HG02870 (cell line): Measurements from ENCODE around the gene GRB2.
"Not testable (repeated sequence)": the region's sequence is repeated elsewhere in the genome, so short reads cannot be mapped to it uniquely, and the experiment has no call there.

Source experiments
- ATAC-seq: cut with Tn5 transposase; IDR thresholded peaks from one replicate; pipeline ENCODE4 v1.9.1; 2021; ENCODE audit warnings: mild to moderate bottlenecking, moderate library complexity; ENCODE audit not compliant: unreplicated experiment

Gene GRB2

DNA sequence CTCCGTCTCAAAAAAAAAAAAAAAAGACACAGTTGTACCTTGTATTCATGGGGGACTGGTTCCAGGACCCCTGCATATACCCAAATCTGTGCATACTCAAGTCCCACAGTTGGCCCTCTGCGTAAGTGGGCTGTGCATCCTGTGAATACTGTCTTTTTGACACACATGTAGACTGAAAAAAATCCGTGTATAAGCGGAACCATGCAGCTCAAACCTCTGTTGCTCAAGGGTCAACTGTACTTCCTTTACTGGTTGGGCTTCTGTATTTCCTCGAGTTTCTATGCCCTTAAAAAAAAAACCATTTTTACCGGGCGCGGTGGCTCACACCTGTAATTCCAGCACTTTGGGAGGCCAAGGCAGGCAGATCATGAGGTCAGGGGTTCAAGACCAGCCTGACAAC is 52.3 kb downstream of the GRB2 start:
- no peak for ATAC-seq

DNA sequence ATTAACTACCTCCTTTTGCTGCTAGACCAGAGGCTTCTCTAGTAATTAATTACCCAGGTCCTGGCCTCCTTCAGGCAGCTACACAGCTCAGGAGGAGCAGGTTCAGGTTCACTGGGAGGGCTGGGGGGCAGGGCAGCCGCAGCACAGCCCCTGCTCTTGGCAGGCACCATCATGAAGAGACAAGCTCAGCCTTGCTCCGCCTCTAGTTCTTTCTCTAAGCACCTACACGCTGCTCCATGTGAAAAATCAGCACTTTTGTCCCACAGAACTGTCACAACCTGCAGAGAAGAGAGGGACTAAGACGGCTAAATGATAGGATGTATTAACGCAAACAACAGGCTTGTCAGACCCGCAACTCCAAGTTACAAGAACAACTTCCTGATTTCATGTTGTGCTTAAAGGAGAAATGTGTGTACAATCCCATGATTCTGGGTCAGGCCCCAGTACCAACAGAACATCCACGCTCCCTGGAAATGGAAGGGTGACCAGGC is 53.4 kb downstream of the GRB2 start:
- ATAC-seq: no peak

DNA sequence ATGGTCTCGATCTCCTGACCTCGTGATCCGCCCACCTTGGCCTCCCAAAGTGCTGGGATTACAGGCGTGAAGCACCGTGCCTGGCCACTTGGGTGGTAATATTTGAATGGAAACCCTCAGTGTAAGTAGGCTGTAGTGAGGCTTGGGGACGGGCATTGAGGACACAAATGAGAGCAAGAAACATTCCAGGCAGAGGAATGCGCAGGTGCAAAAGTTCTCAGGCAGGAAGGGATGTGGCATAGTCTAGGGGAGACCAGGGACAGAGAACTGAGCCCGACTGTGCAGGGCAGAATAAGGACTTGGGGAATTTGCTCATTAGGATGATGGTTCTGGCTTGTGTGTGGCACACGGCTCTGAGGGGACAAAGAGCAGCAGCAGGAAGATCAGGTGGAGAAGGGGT is 54.8 kb downstream of the GRB2 start:
- no peak for ATAC-seq

DNA sequence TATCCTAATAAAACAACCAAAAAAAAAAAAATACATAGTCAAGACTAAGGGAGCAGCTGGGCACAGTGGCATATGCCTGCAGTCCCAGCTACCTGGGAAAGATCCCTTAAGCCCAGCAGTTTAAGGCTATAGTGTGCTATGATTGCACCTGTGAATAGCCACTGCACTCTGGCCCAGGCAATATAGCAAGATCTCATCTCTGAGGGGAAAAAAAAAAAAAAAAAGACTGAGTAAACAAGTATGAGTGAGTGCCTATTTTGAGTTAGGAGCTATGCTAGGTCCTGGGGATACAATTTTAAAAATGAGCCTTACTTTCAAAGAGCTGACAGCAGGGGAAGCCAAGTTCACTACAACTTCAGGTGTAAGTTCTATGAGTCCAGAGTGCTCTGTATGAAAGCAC is 55.4 kb downstream of the GRB2 start:
- no peak for ATAC-seq

DNA sequence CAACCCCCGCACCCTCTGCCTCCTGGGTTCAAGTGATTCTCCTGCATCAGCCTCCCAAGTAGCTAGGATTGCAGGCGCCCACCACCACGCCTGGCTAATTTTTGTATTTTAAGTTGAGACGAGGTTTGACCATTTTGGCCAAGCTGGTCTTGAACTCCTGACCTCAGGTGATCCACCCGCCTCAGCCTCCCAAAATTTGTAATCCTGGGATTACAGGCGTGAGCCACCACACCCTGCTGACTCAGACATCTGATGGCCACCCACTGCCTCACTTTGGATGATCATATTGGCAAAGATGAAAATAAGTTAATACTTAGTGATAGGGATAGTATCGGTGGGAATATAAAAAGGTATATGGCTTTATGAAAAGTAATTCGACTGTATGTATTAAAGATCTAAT is 55.9 kb downstream of the GRB2 start:
- ATAC-seq: no peak

DNA sequence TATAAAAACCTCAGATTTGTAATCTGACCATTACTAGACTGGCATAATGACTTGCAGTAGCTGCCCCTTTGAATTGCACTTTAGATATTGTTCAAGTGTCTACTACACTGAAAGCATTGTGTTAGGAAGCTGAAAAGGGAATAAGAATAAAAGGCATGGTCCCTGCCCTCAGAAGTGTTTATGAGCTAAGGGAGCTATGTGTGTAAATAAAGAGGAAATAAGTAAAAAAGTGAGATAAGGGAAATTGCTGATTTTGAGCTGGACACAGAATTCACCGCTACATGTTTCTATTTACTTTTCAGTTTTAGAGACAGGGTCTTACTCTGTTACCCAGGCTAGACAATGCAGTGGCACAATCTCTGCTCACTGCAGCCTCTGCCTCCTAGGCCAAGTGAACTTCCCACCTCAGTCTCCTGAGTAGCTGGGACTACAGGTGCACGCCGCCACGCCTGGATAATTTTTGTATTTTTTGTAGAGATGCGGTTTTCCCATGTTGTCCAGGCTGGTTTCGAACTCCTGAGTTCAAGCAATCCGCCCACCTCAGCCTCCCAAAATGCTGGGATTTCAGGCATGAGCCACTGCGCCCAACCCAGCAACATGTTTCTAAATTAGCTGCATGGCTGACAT is 57.0 kb downstream of the GRB2 start:
- ATAC-seq: no peak

DNA sequence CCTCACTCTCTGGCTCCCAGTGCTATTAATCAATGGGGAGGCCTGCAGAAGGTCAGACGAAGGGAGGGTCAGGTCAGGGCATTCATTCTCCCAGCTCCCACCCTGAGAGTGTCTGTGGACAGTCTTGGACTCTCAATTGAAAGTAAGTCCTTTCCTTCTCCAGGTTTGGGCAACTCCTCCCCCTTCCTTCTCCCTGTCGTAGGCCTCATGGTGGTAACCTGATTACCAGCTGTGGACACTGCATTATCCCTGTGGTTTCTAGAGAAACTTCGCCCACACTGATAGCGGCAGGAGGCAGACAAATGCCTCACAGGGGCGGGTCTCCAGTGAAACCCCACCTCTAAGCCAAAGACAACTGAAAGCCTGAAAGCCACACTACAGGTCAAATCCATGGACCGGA is 58.6 kb downstream of the GRB2 start:
- no peak for ATAC-seq

DNA sequence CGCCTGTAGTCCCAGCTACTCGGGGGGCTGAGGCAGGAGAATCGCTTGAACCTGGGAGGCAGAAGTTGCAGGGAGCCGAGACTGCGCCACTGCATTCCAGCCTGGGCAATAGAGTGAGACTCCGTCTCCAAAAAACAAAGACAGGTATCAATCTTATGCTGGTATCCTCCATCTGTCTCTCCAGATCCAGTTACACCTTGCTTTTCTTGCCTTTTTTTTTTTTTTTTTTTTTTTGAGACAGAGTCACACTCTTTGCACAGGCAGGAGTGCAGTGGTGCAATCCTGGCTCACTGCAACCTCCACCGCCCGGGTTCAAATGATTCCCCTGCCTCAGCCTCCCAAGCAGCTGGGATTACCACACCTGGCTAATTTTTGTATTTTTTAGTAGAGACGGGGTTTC is 59.1 kb downstream of the GRB2 start:
- ATAC-seq: not testable (repeated sequence)

DNA sequence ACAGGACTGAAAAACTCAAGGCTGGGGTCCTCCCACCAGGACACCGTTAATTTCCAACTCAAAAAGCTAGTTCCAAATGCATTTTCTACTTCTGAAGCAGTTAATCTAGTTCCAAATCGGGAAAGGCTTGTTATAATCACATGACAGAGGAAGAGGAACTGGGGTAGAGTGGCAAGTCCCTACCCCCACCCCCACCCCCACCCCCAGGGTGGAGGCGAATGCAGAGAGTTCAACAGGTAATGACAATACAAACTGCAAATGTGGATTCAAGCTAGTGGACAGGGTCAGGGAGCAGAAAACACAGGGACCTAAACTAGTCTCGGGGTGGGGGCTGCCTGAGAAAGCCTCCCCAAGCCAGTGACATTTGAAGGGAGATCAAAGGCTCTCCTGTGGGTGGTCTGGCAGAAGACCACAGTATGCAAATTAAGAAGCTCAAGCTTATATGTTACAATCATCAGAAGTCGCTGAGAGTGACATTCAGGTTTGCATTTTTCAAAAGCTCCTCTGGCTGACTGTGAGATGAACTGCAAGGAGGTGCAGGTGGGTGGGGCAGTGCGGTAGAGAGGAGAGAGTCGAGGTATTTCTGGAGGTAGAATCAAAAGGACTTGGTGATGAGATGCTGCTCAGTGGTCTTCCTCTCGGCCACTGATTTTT is 59.8 kb downstream of the GRB2 start:
- peak; percentile 57 for ATAC-seq

DNA sequence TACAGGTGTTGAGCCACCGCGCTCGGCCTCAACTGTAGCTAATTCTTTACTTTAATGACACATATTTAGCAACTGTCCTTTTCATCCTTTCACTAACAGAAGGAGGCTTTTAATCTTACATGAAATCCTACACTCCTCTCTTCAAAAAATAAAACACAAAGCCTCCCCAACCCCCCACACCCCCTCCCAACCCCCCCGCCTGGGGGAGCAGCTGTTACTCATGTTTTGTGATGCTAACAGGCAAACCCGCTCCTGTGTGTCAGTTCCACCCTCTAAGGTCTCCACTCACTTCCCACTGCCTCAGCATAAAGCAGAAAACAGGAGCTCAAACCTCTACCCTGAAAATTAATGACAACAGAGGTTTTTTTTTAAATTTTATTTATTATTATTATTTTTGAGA is 60.8 kb downstream of the GRB2 start:
- ATAC-seq: no peak

DNA sequence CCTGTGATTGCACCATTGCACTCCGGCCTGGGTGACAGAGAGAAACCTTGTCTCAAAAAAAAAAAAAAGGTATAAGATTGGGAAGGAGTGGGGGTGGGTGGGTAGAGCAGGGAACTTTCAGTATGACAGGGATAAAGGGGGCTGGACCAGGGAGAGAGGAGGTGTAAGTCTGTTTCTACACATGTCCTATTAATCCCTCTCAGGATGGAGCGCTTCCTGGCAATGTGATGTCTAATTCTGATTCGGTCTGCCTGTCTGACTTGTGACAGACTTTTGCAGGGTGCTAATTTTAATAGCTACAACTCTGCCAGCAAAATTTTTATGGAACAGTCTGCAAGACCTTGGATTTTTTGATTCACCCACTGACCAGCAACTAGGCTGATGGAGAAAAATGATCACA is 62.5 kb downstream of the GRB2 start:
- no peak for ATAC-seq

DNA sequence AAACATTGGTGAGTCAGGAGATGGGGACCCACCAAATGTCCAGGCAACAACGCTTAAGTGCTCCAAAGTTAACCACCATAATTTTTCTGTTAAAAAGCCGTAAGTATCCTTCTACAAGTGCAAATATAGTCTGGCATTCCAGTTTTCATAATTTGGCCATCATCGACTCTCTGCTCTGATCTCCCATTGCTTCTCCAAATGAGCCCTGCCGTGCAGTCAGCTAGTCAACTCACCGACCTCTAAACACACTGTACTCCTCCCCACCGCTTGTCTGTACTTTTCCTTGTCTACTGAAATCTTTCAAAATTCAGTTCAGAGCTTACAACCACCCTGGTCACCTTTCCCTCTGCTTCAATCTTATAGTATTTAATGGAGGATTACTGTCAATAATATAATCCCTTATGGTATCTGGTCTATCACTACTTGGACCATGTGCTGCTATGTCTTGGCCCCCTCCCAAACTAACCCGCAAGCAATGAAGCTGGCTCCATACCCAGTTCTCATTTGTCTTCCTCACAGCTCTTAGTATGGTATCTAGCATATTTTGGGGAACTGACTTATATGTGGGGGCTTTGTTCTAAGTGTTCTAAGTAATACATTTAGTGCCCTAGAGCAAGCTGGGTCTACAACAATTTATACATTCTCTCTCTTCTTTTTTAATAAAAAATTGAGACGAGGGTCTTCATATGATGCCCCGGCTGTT is 63.5 kb downstream of the GRB2 start:
- no peak for ATAC-seq

DNA sequence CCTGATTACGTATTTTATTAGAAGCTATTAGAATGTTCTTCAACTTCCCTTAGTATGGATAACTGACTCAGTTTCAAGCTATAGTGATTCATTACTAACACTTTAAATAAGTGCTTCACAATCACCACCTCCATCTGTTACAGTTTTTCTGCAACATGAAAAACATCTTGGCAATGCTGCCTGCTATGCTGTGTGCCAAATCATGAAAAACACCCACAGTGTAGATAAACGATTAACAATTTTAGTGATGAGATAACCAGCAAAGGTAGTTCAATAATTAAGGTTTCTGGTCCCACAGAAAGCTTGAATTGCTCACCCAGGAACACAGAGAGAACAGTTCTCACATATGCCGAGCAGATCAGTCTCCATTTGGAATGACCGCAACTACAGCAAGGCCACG is 64.8 kb downstream of the GRB2 start:
- no peak for ATAC-seq

DNA sequence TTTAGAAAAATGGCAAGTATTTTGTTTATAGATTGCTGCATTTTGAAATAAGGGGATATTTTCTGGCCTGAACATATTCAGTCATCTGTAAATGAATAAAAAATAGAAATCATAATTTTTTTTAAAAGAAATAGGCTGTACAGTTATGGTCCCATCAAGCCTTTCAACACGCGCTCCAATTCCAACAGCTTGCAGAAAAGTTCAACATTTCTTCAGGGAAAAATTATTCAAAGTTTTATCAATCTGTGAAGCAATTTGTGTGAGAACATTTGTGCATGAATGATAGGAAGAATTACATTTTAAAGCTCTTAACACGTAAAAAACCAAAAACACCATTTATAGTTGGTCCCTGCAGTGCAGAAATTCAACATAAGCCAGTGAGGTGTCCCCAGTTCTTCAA is 65.5 kb downstream of the GRB2 start:
- ATAC-seq: no peak

DNA sequence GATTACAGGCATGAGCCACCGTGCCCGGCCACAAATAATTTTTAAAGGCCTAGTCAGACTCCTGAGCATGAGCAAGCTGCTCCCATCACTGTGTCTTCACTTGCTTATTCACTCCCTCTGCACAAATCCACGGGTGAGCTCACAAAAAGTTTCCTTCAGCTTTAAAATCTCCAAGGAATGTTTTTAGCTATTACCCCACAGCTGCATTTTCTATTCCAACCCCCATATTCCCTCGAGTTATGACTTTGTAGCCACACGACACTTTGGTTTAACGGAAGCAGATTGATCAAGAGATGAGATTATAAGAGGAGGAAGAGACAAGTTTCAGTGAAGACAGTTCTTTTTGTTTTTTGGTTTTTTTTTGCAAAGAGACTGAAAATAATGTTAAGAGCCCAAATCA is 67.1 kb downstream of the GRB2 start:
- ATAC-seq: no peak

DNA sequence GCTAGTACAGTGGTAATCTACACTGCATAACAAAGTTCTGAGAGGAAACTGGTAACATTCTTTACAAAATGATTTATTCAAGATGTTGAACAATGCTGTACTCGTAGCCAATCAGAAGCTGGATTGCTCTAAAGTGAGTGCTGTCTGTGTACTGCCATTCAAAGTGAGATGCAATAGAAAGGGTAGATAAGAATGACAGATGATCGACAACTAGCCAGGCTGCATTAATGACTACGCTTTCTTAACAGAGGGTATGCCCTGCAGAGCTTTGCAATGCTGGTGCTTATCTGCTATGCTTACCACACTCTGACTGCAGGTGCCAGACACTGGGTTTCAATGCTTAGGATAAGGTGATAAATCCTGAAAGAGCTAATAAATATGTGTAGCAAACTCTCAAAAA is 70.2 kb downstream of the GRB2 start:
- ATAC-seq: no peak

DNA sequence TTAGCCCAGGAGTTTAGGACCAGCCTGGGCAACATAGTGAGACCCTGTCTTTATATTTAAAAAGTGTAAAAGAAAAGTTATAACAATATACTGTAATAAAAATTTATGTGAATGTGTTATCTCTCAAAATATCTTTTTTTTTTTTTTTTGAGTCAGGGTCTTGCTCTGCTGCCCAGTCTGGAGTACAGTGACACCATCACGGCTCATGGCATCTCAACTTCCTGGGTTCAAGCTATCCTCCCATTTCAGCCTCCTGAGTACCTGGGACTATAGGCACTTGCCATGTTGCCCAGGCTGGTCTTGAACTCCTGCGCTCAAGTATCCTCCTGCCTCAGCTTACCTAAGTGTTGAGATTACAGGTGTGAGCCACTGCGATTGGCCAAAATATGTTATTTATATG is 70.8 kb downstream of the GRB2 start:
- no peak for ATAC-seq

DNA sequence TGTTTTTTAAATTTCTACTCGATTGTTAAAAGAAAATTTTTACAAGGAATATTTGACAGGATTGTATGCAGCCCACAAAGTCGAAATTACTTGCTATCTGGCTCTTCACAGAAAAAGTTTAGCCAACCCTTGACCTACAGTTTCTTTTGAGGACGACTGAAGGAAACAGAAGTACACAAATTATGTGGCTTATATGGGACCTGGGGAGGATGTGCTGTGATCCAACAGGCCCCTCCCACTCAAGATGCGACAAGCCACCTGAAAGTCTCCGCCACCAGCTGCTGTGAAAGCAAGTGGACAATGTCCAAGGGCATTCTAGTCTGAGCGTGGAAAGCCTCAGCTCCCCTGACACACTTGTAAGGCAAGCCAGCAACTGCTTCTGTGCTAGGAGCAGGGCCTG is 73.8 kb downstream of the GRB2 start:
- ATAC-seq: no peak

DNA sequence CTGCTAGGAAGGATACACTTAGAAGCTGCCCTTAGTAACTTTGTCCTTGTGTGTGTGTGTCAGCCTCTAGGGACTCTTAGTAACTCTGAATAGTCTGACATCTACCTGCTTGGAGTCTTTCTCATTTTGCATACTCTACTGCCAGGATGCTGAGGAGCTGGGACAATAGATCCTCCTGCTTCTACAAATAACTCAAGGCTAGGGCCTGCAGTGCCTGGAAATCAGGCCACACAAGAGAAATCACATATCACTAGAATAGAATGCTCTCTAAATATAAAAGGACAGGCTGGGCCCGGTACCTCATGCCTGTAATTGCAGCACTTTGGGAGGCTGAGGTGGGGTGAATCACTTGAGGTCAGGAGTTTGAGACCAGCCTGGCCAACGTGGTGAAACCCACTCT is 77.7 kb downstream of the GRB2 start:
- ATAC-seq: no peak

DNA sequence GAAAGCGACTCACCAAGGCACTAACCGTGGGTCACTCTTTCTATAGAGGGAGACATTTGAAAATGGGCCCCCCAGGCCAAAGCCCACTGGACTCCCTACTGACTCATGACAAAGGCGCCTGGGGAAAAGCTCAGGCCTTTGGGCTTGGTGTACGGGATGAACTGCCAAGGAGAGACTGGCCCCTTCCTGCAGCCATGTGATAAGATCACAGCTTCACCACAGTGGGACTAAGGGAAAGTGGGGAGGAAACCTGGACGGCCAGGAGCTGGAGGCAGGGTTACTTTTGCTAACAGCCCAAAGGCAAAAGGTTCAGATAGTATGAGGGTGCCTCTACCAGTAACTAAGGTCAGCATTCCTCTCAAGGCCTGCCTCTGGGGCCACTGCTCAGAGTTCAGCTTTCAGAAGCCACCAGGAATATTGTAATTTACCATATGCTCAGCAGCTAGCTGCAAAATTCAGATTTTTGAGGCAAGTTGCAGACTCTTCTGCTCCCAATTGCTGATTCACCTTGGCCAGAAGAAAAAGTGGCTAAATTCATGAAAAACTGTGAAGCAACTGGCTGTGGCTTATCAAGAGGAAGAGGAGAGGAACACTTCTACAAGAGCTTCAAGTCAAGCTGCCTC is 79.1 kb downstream of the GRB2 start:
- ATAC-seq: no peak

DNA sequence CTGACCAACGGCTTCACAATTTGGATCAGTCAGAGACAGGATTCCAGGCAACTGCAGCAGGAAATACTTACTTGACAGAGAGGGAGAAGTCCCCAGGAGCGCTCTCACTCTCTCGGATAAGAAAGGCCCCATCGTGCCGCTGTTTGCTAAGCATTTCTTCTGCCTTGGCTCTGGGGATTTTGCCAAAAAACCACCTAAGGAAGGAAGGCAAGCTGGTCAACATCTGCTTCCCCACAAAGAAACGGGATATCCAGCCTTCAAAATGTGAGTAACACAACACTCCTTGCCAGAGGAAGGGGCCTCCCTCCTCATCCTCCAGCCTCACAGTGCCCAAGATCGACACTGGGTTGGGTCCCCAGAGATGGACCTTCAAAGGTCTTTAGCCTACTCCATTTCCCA is 79.7 kb downstream of the GRB2 start:
- ATAC-seq: no peak

DNA sequence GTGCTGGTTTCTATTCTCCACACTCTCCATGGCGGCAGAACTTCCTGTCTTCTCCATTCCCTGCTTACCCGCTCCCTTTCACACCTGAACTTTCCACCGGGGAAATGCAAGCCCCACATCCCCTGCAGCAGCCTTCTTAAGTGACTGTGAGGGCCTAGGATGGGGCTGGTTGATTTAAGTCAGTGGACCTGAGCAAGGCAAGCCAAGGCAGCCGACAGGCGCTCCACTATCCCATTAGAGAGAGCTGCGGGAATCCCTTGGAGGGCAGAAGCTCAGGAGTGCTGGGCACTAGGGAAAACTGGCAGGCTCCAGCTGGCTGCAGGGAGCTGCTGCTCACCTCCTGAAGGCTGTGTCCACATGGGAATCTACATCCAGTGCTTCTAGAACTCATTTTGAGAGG is 80.1 kb downstream of the GRB2 start:
- ATAC-seq: no peak
